Astrocyte (in vitro differentiated cells and primary cell): ENCODE data around the gene GREB1L. TPM values are rescaled to one million over a fixed set of nuclear protein-coding genes. Genes with fewer than 3 reads are reported as not detected.

Experiments
- DNase-seq: peaks from one replicate; pipeline ENCODE4 v3.0.0-alpha.2; 2010; ENCODE audit warnings: low read depth
- FAIRE-seq: peaks from 2 replicates; lab custom pipeline; 2011; peaks lifted over from hg19 to GRCh38; lab: Jason Lieb, UNC
- H2AFZ ChIP-seq: 2 replicates; pipeline ENCODE4 v1.6.0; 2012; ENCODE audit warnings: low read depth, low read length, inconsistent platforms
- H3K27ac ChIP-seq: 2 replicates; pipeline ENCODE4 v1.5.1; 2011; ENCODE audit warnings: low read depth, low read length, inconsistent platforms
- H3K27me3 ChIP-seq: 2 replicates; pipeline ENCODE4 v1.6.0; 2011; ENCODE audit warnings: low read length, inconsistent platforms; ENCODE audit not compliant: insufficient read depth
- H3K36me3 ChIP-seq: 2 replicates; pipeline ENCODE4 v1.5.1; 2011; ENCODE audit warnings: low read length, inconsistent platforms; ENCODE audit not compliant: insufficient read depth
- H3K4me1 ChIP-seq: 2 replicates; pipeline ENCODE4 v1.5.1; 2011; ENCODE audit warnings: low read length, inconsistent platforms; ENCODE audit not compliant: insufficient read depth
- H3K4me2 ChIP-seq: 2 replicates; pipeline ENCODE4 v1.6.0; 2012; ENCODE audit warnings: low read length, inconsistent platforms
- H3K4me3 ChIP-seq: 2 replicates; pipeline ENCODE4 v1.5.1; 2011; ENCODE audit warnings: low read depth, mild to moderate bottlenecking, low read length, inconsistent platforms; ENCODE audit not compliant: insufficient read depth
- H3K79me2 ChIP-seq: 2 replicates; pipeline ENCODE4 v1.6.0; 2012; ENCODE audit warnings: mild to moderate bottlenecking, low read length, inconsistent platforms; ENCODE audit not compliant: insufficient read depth
- H3K9ac ChIP-seq: 2 replicates; pipeline ENCODE4 v1.6.0; 2012; ENCODE audit warnings: mild to moderate bottlenecking, low read length, inconsistent platforms
- H3K9me3 ChIP-seq: 2 replicates; pipeline ENCODE4 v1.5.1; 2012; ENCODE audit warnings: low read depth, mild to moderate bottlenecking, low read length, inconsistent platforms; ENCODE audit not compliant: insufficient read depth
- H4K20me1 ChIP-seq: 2 replicates; pipeline ENCODE4 v1.6.0; 2012; ENCODE audit warnings: low read length, inconsistent platforms; ENCODE audit not compliant: insufficient read depth
- H3K27ac Mint-ChIP-seq: one replicate; pipeline ENCODE4 v1.8.0; 2021; ENCODE audit warnings: mild to moderate bottlenecking, mixed read lengths; ENCODE audit not compliant: unreplicated experiment
- H3K27me3 Mint-ChIP-seq: one replicate; pipeline ENCODE4 v1.8.0; 2021; ENCODE audit warnings: low read depth, mixed read lengths; ENCODE audit not compliant: unreplicated experiment
- H3K36me3 Mint-ChIP-seq: one replicate; pipeline ENCODE4 v1.8.0; 2021; ENCODE audit warnings: low read depth, mixed read lengths; ENCODE audit not compliant: unreplicated experiment
- H3K4me1 Mint-ChIP-seq: one replicate; pipeline ENCODE4 v1.8.0; 2021; ENCODE audit warnings: low read depth, mixed read lengths; ENCODE audit not compliant: unreplicated experiment
- H3K4me3 Mint-ChIP-seq: one replicate; pipeline ENCODE4 v1.8.0; 2021; ENCODE audit warnings: mild to moderate bottlenecking, moderate library complexity, mixed read lengths; ENCODE audit not compliant: unreplicated experiment
- H3K9me3 Mint-ChIP-seq: one replicate; pipeline ENCODE4 v1.8.0; 2021; ENCODE audit warnings: mild to moderate bottlenecking, mixed read lengths; ENCODE audit not compliant: unreplicated experiment
- EZH2 ChIP-seq: IDR thresholded peaks from 2 replicates; pipeline ENCODE4 v1.6.1; 2012; ENCODE audit warnings: mild to moderate bottlenecking, low read length, inconsistent platforms; ENCODE audit not compliant: insufficient read depth
- total RNA-seq: library from RNA; stranded (reverse); gene quantifications from 2 replicates; pipeline ENCODE4 v1.2.1, GENCODE V29; 2021
- TF ChIP-seq, protein P1 (sequence below): IDR thresholded peaks from 2 replicates; pipeline ENCODE4 v1.5.1; 2011; ENCODE audit warnings: low read depth, mild to moderate bottlenecking, inconsistent platforms, low read length, moderate library complexity; ENCODE audit not compliant: insufficient read depth

The GREB1L gene
- total RNA-seq, 1 donor from 2014 or later: 16.2 TPM

DNA sequence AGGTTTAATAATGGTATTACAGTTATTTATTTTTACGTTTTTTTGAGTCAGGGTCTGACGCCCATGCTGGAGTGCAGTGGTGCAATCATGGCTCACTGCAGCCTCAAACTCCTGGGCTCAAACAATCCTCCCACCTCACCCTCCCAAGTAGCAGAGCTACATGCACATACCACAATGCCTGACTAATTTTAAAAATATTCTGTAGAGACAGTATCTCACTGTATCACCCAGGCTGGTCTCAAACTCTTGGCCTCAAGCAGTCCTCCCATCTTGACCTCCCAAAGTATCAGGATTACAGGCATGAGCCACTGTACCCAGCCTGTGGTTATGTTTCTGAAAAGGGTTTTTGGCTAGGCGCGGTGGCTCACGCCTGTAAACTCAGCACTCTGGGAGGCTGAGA, 237.7 kb downstream of the GREB1L start:
- Histone ChIP-seq H3K36me3 (no peaks in the 10 kb centered on the region), H3K4me2 (no peak overlapping the region), H4K20me1 (no peaks in the 10 kb centered on the region), H3K79me2 (no peaks in the 10 kb centered on the region), H3K27me3 (no peaks in the 10 kb centered on the region), H2AFZ (no peak overlapping the region), H3K9me3 (no peaks in the 10 kb centered on the region), H3K4me3 (no peak overlapping the region), H3K27ac (no peak overlapping the region), H3K9ac (no peak overlapping the region), H3K4me1 (peaks cover under 1% of the 10 kb centered on the region)
- H3K27me3 Mint-ChIP-seq: no peaks in the 10 kb centered on the region
- H3K36me3 Mint-ChIP-seq: no peaks in the 10 kb centered on the region
- no peaks in the 10 kb centered on the region for H3K9me3 Mint-ChIP-seq
- no peak for TF ChIP-seq EZH2
- TF ChIP-seq, protein P1, sequence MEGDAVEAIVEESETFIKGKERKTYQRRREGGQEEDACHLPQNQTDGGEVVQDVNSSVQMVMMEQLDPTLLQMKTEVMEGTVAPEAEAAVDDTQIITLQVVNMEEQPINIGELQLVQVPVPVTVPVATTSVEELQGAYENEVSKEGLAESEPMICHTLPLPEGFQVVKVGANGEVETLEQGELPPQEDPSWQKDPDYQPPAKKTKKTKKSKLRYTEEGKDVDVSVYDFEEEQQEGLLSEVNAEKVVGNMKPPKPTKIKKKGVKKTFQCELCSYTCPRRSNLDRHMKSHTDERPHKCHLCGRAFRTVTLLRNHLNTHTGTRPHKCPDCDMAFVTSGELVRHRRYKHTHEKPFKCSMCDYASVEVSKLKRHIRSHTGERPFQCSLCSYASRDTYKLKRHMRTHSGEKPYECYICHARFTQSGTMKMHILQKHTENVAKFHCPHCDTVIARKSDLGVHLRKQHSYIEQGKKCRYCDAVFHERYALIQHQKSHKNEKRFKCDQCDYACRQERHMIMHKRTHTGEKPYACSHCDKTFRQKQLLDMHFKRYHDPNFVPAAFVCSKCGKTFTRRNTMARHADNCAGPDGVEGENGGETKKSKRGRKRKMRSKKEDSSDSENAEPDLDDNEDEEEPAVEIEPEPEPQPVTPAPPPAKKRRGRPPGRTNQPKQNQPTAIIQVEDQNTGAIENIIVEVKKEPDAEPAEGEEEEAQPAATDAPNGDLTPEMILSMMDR: no peak
- DNase-seq: no peak
- no peak overlapping the region for H3K4me3 Mint-ChIP-seq
- H3K27ac Mint-ChIP-seq: no peak overlapping the region
- FAIRE-seq: no peak
- H3K4me1 Mint-ChIP-seq: peaks cover 4% of the 10 kb centered on the region

DNA sequence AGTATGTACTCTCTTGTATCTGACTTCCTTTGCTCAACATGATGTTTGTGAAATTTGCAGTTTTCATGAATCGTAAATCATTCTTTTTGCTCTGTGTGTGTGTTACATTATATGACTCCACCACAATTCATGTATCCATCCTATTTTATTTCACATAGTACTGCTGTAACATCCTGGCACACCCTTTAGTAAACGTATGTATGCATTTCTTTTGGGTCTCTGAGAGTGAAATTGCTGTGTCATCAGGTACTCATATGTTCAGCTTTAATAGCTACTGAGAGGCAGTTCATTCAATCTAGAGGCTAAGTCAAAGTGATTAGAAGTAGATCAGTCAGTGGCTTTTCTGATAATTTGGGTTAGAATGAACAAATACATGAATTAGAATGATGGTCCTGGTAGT, 239.7 kb downstream of the GREB1L start:
- FAIRE-seq (no peak), DNase-seq (no peak)
- Histone ChIP-seq H2AFZ (no peak overlapping the region), H3K4me2 (no peak overlapping the region), H3K79me2 (no peaks in the 10 kb centered on the region), H3K9ac (no peak overlapping the region), H4K20me1 (no peaks in the 10 kb centered on the region), H3K27ac (no peak overlapping the region), H3K9me3 (no peaks in the 10 kb centered on the region), H3K4me1 (peaks cover 11% of the 10 kb centered on the region), H3K27me3 (no peaks in the 10 kb centered on the region), H3K4me3 (no peak overlapping the region), H3K36me3 (no peaks in the 10 kb centered on the region)
- TF ChIP-seq, protein P1: no peak
- no peak for TF ChIP-seq EZH2
- Mint-ChIP-seq H3K4me1 (peaks cover 12% of the 10 kb centered on the region), H3K4me3 (no peak overlapping the region), H3K27ac (no peak overlapping the region), H3K9me3 (no peaks in the 10 kb centered on the region), H3K27me3 (no peaks in the 10 kb centered on the region), H3K36me3 (no peaks in the 10 kb centered on the region)

- Histone ChIP-seq H3K27me3 (no peaks in the 10 kb centered on the region), H3K27ac (no peak overlapping the region), H3K4me2 (no peak overlapping the region), H3K4me1 (peaks cover 11% of the 10 kb centered on the region), H3K79me2 (no peaks in the 10 kb centered on the region), H3K9me3 (no peaks in the 10 kb centered on the region), H3K9ac (no peak overlapping the region), H4K20me1 (no peaks in the 10 kb centered on the region), H2AFZ (no peak overlapping the region), H3K36me3 (no peaks in the 10 kb centered on the region), H3K4me3 (no peak overlapping the region)
- peaks cover 12% of the 10 kb centered on the region for H3K4me1 Mint-ChIP-seq
- no peak overlapping the region for H3K4me3 Mint-ChIP-seq
- no peak for DNase-seq
- no peak for FAIRE-seq
- H3K36me3 Mint-ChIP-seq: no peaks in the 10 kb centered on the region
- TF ChIP-seq, protein P1: no peak
- no peak for TF ChIP-seq EZH2
- H3K27ac Mint-ChIP-seq: no peak overlapping the region
- H3K27me3 Mint-ChIP-seq: no peaks in the 10 kb centered on the region
- no peaks in the 10 kb centered on the region for H3K9me3 Mint-ChIP-seq
Observed at GRCh38 chr18:21483051-21483450, 241.0 kb downstream of the GREB1L start.
